HEK293T (cell line): ENCODE results near the gene MAN1C1.

Source experiments
- BHLHE40 ChIP-seq: fragments of 450-650 bp; IDR thresholded peaks from 2 replicates; pipeline ENCODE4 v1.6.1; 2016; ENCODE audit warnings: mild to moderate bottlenecking, moderate library complexity, borderline replicate concordance
- ELF4 ChIP-seq: fragments of 450-650 bp; IDR thresholded peaks from 2 replicates; pipeline ENCODE4 v1.6.1; 2017; ENCODE audit warnings: antibody characterized with exemption
- FOXM1 ChIP-seq: fragments of 450-650 bp; IDR thresholded peaks from 2 replicates; pipeline ENCODE4 v1.6.1; 2017; ENCODE audit warnings: mild to moderate bottlenecking, borderline replicate concordance
- LEF1 ChIP-seq: fragments of 450-650 bp; IDR thresholded peaks from 2 replicates; pipeline ENCODE4 v1.6.1; 2017; ENCODE audit warnings: mild to moderate bottlenecking, borderline replicate concordance
- SP1 ChIP-seq: fragments of 450-650 bp; IDR thresholded peaks from 2 replicates; pipeline ENCODE4 v1.6.1; 2017
- SUZ12 ChIP-seq: fragments of 450-650 bp; IDR thresholded peaks from 2 replicates; pipeline ENCODE4 v1.6.1; 2016; ENCODE audit warnings: mild to moderate bottlenecking

DNA sequence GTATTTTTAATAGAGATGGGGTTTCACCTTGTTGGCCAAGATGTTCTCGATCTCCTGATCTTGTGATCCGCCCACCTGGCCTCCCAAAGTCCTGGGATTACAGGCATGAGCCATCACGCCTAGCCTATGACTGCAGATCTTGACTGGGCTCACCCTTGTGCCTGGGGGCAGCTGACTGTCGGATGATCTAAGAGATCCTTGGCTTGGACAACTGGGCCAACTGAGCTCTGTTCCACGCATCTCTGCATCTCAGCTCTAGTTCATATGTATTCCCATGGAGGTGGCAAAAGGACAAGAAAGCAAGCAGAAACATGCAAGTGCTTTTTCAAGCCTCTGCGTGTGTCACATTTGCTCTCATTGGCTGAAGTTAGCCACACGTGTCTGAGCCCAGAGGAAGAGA, 107.6 kb downstream of the MAN1C1 start:
- TF ChIP-seq SP1 = no peak
- no peak for TF ChIP-seq SUZ12
- no peak for TF ChIP-seq BHLHE40
- TF ChIP-seq ELF4 = no peak
- TF ChIP-seq LEF1 = no peak
- TF ChIP-seq FOXM1 = no peak
